NCI-H69 (cell line): Measurements from ENCODE around the gene TIMM44.
"Not testable (repeated sequence)": the region's sequence is repeated elsewhere in the genome, so short reads cannot be mapped to it uniquely, and the experiment has no call there.

Experiments used
- DNase-seq: peaks from one replicate; lab custom pipeline; 2025; lab: John Stamatoyannopoulos, UW

Gene TIMM44

GRCh38 chr19:7976461-7976860 is 33.0 kb upstream of the TIMM44 start:
- DNase-seq = no peak

- no peak for DNase-seq
Measured at GRCh38 chr19:7975037-7975436, 31.6 kb upstream of the TIMM44 start.

GRCh38 chr19:7973883-7974282 is 30.4 kb upstream of the TIMM44 start:
- DNase-seq = no peak

- no peak for DNase-seq
Measured at GRCh38 chr19:7971553-7972520, 28.4 kb upstream of the TIMM44 start.

GRCh38 chr19:7970716-7971448 is 27.4 kb upstream of the TIMM44 start:
- peak; percentile 52 for DNase-seq

- DNase-seq = no peak
Measured at GRCh38 chr19:7969555-7969939, 26.1 kb upstream of the TIMM44 start.

- DNase-seq = no peak
Measured at GRCh38 chr19:7968796-7969554, 25.5 kb upstream of the TIMM44 start.

- DNase-seq = no peak
Measured at GRCh38 chr19:7968008-7968795, 24.7 kb upstream of the TIMM44 start.

GRCh38 chr19:7965921-7966665 is 22.6 kb upstream of the TIMM44 start:
- no peak for DNase-seq

GRCh38 chr19:7965259-7965841 is 21.9 kb upstream of the TIMM44 start:
- DNase-seq = no peak

GRCh38 chr19:7963566-7963965 is 20.1 kb upstream of the TIMM44 start:
- no peak for DNase-seq

GRCh38 chr19:7962644-7963268 is 19.3 kb upstream of the TIMM44 start:
- no peak for DNase-seq

GRCh38 chr19:7961920-7962626 is 18.6 kb upstream of the TIMM44 start:
- DNase-seq = no peak

GRCh38 chr19:7961082-7961481 is 17.6 kb upstream of the TIMM44 start:
- DNase-seq = not testable (repeated sequence)

GRCh38 chr19:7959211-7959610 is 15.7 kb upstream of the TIMM44 start:
- DNase-seq = no peak

- DNase-seq = no peak
Measured at GRCh38 chr19:7955696-7956095, 12.2 kb upstream of the TIMM44 start.

GRCh38 chr19:7953576-7953975 is 10.1 kb upstream of the TIMM44 start:
- DNase-seq = no peak

- DNase-seq = no peak
Measured at GRCh38 chr19:7953060-7953459, 9.6 kb upstream of the TIMM44 start.

GRCh38 chr19:7947939-7948338 is 4.5 kb upstream of the TIMM44 start:
- DNase-seq = no peak
